RWPE1 (cell line): Measurements from ENCODE around the gene VEGFD.

Experiments
- CTCF ChIA-PET: fragments of 350-600 bp; sonication (Branson Sonifier 250); formaldehyde crosslinking; extraction: SDS; loops from one replicate; lab custom pipeline; 2021; lab: Yijun Ruan, JAX
- POLR2A ChIA-PET: fragments of 400-600 bp; formaldehyde crosslinking; extraction: SDS; loops from one replicate; lab custom pipeline; 2020; ENCODE audit warnings: antibody characterized with exemption; ENCODE audit not compliant: low non-redundant PET; lab: Yijun Ruan, JAX
- DNase-seq: peaks from one replicate; pipeline ENCODE4 v3.0.0; 2012; ENCODE audit warnings: low spot score
- H3K27ac ChIP-seq: fragments of 450-650 bp; 2 replicates; pipeline ENCODE4 v1.5.1; 2017
- TF ChIP-seq, protein P1 (sequence below): fragments of 450-650 bp; conservative IDR thresholded peaks from 2 replicates; pipeline ENCODE4 v1.5.1; 2017; ENCODE audit warnings: low read depth, mild to moderate bottlenecking

Gene VEGFD

DNA sequence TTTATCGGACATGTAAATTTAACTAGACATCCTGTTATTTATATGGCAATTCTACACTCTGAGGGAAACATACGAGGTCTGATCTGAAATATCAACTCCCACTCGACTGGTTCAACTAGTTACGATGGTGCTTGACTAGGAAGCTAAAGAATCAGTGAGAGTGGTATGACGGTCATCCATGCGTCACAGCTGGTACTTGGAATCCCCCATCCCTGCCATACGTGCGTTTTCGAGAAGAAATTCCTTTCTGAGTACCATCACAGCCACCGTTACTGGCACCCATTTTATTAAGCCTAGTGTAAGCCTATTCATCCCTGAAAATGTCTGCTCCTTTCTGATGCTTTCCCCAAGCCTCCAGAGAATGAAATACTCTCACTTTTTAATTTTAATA, 48.2 kb downstream of the VEGFD start:
- CTCF ChIA-PET, result no interaction called here
- H3K27ac ChIP-seq, result no peak overlapping the region
- peak; percentile 36 for DNase-seq
- TF ChIP-seq, protein P1, sequence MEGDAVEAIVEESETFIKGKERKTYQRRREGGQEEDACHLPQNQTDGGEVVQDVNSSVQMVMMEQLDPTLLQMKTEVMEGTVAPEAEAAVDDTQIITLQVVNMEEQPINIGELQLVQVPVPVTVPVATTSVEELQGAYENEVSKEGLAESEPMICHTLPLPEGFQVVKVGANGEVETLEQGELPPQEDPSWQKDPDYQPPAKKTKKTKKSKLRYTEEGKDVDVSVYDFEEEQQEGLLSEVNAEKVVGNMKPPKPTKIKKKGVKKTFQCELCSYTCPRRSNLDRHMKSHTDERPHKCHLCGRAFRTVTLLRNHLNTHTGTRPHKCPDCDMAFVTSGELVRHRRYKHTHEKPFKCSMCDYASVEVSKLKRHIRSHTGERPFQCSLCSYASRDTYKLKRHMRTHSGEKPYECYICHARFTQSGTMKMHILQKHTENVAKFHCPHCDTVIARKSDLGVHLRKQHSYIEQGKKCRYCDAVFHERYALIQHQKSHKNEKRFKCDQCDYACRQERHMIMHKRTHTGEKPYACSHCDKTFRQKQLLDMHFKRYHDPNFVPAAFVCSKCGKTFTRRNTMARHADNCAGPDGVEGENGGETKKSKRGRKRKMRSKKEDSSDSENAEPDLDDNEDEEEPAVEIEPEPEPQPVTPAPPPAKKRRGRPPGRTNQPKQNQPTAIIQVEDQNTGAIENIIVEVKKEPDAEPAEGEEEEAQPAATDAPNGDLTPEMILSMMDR, result no peak
- POLR2A ChIA-PET, result no interaction called here

DNA sequence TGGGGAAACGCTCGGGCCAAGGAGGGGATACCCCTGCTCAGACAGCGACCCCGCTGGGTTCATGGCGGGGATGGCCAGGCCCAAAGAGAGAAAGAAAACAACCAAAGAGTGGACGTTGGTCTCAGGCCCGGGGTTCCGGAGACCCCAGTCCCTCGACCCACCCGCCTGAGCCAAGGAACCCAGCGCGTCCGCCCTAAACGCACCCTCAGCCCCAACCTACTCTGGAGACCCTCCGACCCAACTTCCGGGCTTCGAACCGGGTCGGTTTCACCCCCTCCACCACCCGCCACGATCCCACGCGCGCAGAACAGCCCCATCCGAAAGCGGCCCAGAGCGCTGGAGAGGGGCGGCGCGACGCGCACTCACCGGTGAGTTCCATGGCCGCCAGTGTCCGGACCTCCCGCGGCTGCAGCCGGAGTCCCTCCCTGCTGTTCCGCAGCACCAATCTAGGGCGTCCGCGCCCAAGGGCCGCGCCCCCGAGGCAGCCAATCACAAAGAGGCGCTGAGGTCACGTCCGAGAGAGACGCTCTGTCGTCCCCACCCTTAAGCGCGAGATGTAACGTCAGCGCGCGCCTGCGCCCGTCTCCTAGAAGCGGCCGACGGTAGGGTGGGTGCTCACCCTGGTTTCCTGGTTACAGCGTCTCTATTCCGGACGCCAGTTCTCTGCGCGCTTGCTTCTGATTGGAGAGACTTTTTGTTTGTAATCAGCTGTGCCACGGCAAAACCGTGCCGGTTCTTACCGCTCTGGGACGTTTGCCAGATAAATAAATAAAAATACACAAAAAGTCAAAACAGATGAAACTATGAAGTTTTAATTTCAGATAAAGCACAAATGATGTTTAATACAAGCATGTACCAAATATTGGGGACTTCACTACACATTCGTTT, 48.8 kb downstream of the VEGFD start, which contains the start of gene PIGA:
Gene PIGA, minus strand, starts transcription at position 389 of the 888 bp plus-strand sequence. CDS start 3,593 bp downstream, outside the sequence.
- TF ChIP-seq, protein P1, result no peak
- peak within 1 kb of the TSS; percentile 67 for H3K27ac ChIP-seq
- ChIA-PET CTCF (no interaction called here), POLR2A (no interaction called here)
- DNase-seq, result peak; percentile 94

DNA sequence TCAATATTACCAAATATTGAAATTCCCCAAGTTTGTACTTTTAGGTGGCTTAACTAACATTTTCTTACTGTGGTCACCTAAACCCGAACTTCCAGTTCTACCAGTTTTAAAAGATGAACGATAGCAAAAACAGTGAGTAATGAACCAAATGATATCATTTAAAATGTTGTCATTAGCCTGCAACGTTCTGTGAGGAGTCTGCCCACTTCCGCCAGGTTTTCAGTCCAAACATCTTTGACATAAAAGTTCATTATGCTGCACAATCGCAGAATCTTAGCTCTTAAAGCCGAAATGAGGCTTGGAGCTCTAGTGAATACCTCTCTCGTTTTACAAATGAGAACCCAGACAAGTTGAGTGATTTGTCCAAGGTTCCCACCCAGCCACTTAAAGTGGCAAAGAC, 49.7 kb downstream of the VEGFD start:
- peak; percentile 34 for DNase-seq
- POLR2A ChIA-PET, result no interaction called here
- CTCF ChIA-PET, result no interaction called here
- TF ChIP-seq, protein P1, result no peak
- H3K27ac ChIP-seq, result peak overlapping the region; percentile 67

DNA sequence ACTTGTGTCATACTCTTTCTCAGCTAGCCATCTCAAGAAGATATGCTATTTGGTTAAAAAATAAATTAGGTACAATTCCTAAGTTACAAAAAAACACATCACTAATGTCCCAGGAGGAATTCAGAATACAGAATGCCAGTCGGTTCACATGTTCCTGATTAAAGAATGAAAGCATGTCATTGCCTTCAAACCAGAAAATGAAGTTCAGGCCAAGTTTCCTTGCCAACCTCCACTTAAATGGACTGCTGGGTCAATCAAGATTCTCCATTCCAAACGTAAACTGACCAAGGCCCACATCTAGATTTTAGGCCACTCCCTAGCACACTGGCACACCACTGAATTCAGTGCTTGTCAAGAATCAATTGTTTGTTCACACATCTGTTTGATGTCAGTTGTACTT, 55.4 kb downstream of the VEGFD start:
- CTCF ChIA-PET, result no interaction called here
- no peak for DNase-seq
- H3K27ac ChIP-seq, result no peak overlapping the region
- POLR2A ChIA-PET, result no interaction called here
- TF ChIP-seq, protein P1, result no peak

DNA sequence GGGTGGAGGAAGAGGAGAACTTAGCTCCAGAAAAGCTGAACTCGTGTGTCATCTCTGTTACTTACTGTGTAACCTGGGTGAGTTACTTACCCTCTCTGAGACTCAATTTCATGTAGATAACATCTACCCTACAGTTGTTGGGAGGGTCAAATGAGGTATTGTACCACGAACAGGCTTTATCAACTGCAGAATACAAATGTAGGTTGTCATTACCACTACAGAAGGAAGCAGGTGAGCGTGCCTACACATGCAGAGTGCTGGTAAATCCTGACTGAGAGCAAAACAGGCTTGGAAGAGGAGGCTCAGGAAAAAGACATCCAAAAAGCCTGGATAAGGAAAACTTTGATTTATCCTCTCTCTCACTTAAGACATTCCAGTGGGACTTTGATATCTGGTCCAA, 56.1 kb downstream of the VEGFD start:
- TF ChIP-seq, protein P1, result no peak
- ChIA-PET CTCF (no interaction called here), POLR2A (no interaction called here)
- no peak for DNase-seq
- H3K27ac ChIP-seq, result no peak overlapping the region

DNA sequence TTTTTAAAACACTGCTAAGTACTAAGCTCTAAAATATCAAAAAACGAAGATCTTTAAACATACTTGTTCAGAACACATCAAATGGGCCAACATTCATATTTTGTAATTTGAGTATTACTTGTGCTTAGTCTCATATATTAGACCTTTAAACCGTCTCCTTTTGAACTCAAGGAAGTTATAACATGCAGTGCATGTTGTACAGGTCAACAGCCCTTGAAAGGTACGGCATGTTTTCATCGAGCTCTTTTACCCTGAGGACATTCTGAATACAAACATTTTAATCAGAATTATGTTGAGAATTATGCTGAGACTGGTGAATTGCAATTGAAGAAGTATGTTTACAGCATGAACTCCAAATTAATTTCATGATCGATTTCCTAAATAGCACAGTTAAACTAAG, 61.7 kb downstream of the VEGFD start:
- TF ChIP-seq, protein P1, result no peak
- no peak overlapping the region for H3K27ac ChIP-seq
- ChIA-PET CTCF (no interaction called here), POLR2A (no interaction called here)
- DNase-seq, result no peak
